Lung (tissue), 12 donors: ENCODE data around the gene CATSPER1. TPM values are rescaled to one million over a fixed set of nuclear protein-coding genes. Genes with fewer than 3 reads are reported as not detected.

ENCODE experiments used
- ATAC-seq: fragments of 200-7000 bp; cut with Tn5 transposase; one replicate; pipeline ENCODE4 v1.9.1; 2020; ENCODE audit warnings: moderate number of reproducible peaks; ENCODE audit not compliant: insufficient read depth, low FRiP score
- DNase-seq, 3 donors: peaks; one replicate each; pipeline ENCODE4 v3.0.0-alpha.2; 2013 to 2017
- H3K27ac ChIP-seq, 2 donors: one replicate each; pipeline ENCODE4 v1.5.1; 2013; ENCODE audit warnings: mild to moderate bottlenecking in 2 of 2, moderate library complexity in 2 of 2, control low read depth in 1 of 2, inconsistent platforms in 1 of 2, low read depth in 1 of 2, low read length in 1 of 2
- H3K27me3 ChIP-seq, 3 donors: one replicate each; pipeline ENCODE4 v1.5.1; 2013; ENCODE audit warnings: low read length in 2 of 3; ENCODE audit not compliant: control insufficient read depth in 3 of 3, insufficient read depth in 3 of 3
- H3K36me3 ChIP-seq, 4 donors: one replicate each; pipeline ENCODE4 v1.5.1; 2013; ENCODE audit warnings: low read length in 4 of 4, mild to moderate bottlenecking in 1 of 4, moderate library complexity in 1 of 4; ENCODE audit not compliant: control insufficient read depth in 4 of 4, insufficient read depth in 4 of 4
- H3K4me1 ChIP-seq, 5 donors: one replicate each; pipeline ENCODE4 v1.5.1; 2013; ENCODE audit warnings: low read length in 5 of 5, mild to moderate bottlenecking in 2 of 5, moderate library complexity in 1 of 5; ENCODE audit not compliant: control insufficient read depth in 5 of 5, insufficient read depth in 5 of 5
- H3K4me3 ChIP-seq: one replicate; pipeline ENCODE4 v1.5.1; 2013; ENCODE audit warnings: mild to moderate bottlenecking, control low read depth, moderate library complexity
- H3K9ac ChIP-seq, 2 donors: one replicate each; pipeline ENCODE4 v1.5.1; 2013; ENCODE audit warnings: low read length in 2 of 2, control low read depth in 1 of 2; ENCODE audit not compliant: insufficient read depth in 1 of 2
- H3K9me3 ChIP-seq, 4 donors: one replicate each; pipeline ENCODE4 v1.5.1; 2013; ENCODE audit warnings: low read length in 3 of 4, mild to moderate bottlenecking in 1 of 4, moderate library complexity in 1 of 4; ENCODE audit not compliant: control insufficient read depth in 4 of 4, insufficient read depth in 3 of 4
- CTCF ChIP-seq: IDR thresholded peaks from 2 replicates; pipeline ENCODE4 v1.5.1; 2012; ENCODE audit warnings: mild to moderate bottlenecking; ENCODE audit errors: control extremely low read depth, extremely low read depth
- WGBS, 2 donors: extraction: QIAGEN DNeasy Blood & Tissue Kit; methylation state at CpG; one replicate each; pipeline ENCODE4 v1.1.7; 2013; 5-methylcytosine and 5-hydroxymethylcytosine counted together
- polyA plus RNA-seq, 2 donors: library from polyadenylated mRNA; stranded (reverse); fragments of 200-250 nt; gene quantifications; one replicate each; pipeline ENCODE4 v1.2.1, GENCODE V29; 2013
- total RNA-seq, 2 donors: library from RNA; depleted of rRNA in 1 of 2; stranded (reverse); fragments of >200 nt in 1 of 2; gene quantifications; one replicate each; pipeline ENCODE4 v1.2.1, GENCODE V29; 2014 to 2021
- donor health status: control.
- donor health status: control.
- donor health status: Bipolar disorder and iron deficiency.
- donor health status: healthy.
- donor health status: DM: yes; HTN: yes; CAD: no.

Gene CATSPER1
- total and polyA plus RNA-seq, 4 donors, result 2.9 to 3.3 (median 3.1) TPM; not detected in 1

DNA sequence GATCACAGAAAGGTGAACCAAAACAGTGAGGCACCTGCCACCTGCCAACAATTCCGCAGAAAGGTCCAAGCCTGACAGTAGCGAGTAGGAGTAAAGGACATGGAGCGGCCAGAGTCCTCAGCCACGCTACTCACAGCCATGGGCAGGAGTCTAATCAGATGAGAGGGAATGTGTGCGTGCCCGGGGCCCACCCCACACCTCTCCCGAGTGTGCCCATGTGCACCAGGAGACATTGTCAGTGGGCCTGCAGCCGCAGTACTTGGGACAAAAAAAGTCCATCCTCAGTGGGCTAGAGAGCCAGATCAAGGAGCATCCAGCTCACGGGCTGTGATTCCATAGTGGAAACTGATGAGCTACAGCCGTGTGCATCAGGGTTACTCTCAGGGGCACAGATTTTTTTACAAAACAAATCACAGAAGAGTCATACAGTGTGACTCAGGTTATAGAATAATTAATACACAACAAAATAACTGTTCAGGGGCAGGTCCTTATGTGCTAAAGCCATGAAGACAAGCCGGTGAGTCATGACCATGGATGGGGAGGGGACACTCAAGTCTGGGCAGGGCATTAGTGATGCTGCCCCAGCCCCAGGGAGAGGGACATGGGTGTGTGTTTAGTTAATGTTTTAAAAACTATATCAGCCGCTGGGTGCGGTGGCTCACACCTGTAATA, 52.7 kb downstream of the CATSPER1 start:
- no peak overlapping the region for H3K4me3 ChIP-seq
- H3K9me3 ChIP-seq, result no peaks in the 10 kb centered on the region
- no peaks in the 10 kb centered on the region for H3K27me3 ChIP-seq
- H3K4me1 ChIP-seq, result peaks cover 0 to 5% (median 0%) of the 10 kb centered on the region in 5 donors
- H3K27ac ChIP-seq, result no peak overlapping the region
- no peak for ATAC-seq
- H3K9ac ChIP-seq, result no peak overlapping the region
- no peak for DNase-seq
- 97 to 98% methylated on average over 13 of the region's 13 CpGs for WGBS, 2 donors
- peaks cover 8 to 38% (median 20%) of the 10 kb centered on the region in 4 donors for H3K36me3 ChIP-seq
- TF ChIP-seq CTCF, result no peak

DNA sequence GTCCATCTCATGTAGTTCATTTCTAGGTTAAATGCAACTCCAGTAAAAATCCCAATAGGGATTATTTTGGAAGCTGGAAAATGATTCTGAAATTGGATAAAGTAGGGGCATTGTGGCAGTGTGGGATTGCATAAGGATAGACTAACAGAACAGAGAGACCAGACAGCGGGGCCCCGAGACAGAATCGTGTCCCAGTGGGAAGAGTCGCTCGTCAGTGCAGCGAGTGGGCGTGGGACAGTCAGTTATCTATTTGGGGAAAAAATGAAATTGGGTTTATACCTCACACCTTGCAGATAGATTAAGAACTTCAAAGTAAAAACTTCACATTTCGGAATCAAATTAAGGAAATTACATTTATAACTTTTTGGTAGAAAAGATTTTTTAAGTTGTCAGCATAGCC, 54.2 kb downstream of the CATSPER1 start:
- Histone ChIP-seq H3K4me1 (peaks cover 0 to 5% (median 0%) of the 10 kb centered on the region in 5 donors), H3K9ac (no peak overlapping the region), H3K27me3 (no peaks in the 10 kb centered on the region), H3K27ac (no peak overlapping the region), H3K4me3 (no peak overlapping the region), H3K36me3 (peaks cover 8 to 34% (median 23%) of the 10 kb centered on the region in 4 donors), H3K9me3 (no peaks in the 10 kb centered on the region)
- DNase-seq, result no peak
- 94 to 98% methylated on average over 8 of the region's 8 CpGs for WGBS, 2 donors
- no peak for TF ChIP-seq CTCF
- no peak for ATAC-seq

- WGBS, 2 donors, result 63 to 67% methylated on average over 15 of the region's 15 CpGs
- H3K4me3 ChIP-seq, result no peak overlapping the region
- peaks cover 0 to 3% (median 0%) of the 10 kb centered on the region in 5 donors for H3K4me1 ChIP-seq
- ATAC-seq (peak; percentile 55), DNase-seq (no peak)
- no peaks in the 10 kb centered on the region for H3K27me3 ChIP-seq
- H3K27ac ChIP-seq, result peak overlapping the region in 1 of 2 donors; percentile 69
- H3K9me3 ChIP-seq, result no peaks in the 10 kb centered on the region
- TF ChIP-seq CTCF, result no peak
- H3K36me3 ChIP-seq, result peaks cover 17 to 52% (median 34%) of the 10 kb centered on the region in 4 donors
- no peak overlapping the region for H3K9ac ChIP-seq
Observed at GRCh38 chr11:65968600-65969482, 57.4 kb downstream of the CATSPER1 start.
